HCT116 (cell line): ENCODE data around the gene SPCS2.

Source experiments
- CBX3 ChIP-seq: IDR thresholded peaks from 2 replicates; pipeline ENCODE4 v1.6.1; 2012; ENCODE audit warnings: low read depth
- CTCF ChIP-seq, 3 experiments: fragments of 200-600 bp in 1 of 3; sonication (generic) in 1 of 3; IDR thresholded peaks in 2 of 3; conservative IDR thresholded peaks in 1 of 3; 2 replicates each; pipeline ENCODE4 v1.5.1; 2012 to 2017; ENCODE audit warnings: low read depth in 2 of 3, low read length in 2 of 3, antibody characterized with exemption in 1 of 3, borderline replicate concordance in 1 of 3, control low read depth in 1 of 3, mild to moderate bottlenecking in 1 of 3, mixed read lengths in 1 of 3, mixed run types in 1 of 3, moderate library complexity in 1 of 3; ENCODE audit not compliant: insufficient read depth in 1 of 3
- EZH2 ChIP-seq: fragments of 200-600 bp; sonication (generic); IDR thresholded peaks from 2 replicates; pipeline ENCODE4 v1.6.1; 2017; ENCODE audit warnings: antibody characterized with exemption, mixed run types
- EZH2phosphoT487 ChIP-seq: fragments of 200-600 bp; IDR thresholded peaks from 2 replicates; pipeline ENCODE4 v1.6.1; 2018; ENCODE audit warnings: antibody characterized with exemption, borderline replicate concordance
- MAX ChIP-seq: IDR thresholded peaks from 2 replicates; pipeline ENCODE4 v1.6.1; 2012
- POLR2A ChIP-seq: IDR thresholded peaks from 2 replicates; pipeline ENCODE4 v1.7.0; 2011; ENCODE audit warnings: borderline replicate concordance; ENCODE audit not compliant: insufficient read depth, insufficient read length; ENCODE audit errors: extremely low read depth
- POLR2AphosphoS5 ChIP-seq: IDR thresholded peaks from 2 replicates; pipeline ENCODE4 v1.6.1; 2011; ENCODE audit warnings: mild to moderate bottlenecking, low read depth, low read length, moderate library complexity
- RAD21 ChIP-seq: IDR thresholded peaks from 2 replicates; pipeline ENCODE4 v1.6.1; 2012; ENCODE audit warnings: low read depth, mild to moderate bottlenecking
- REST ChIP-seq: IDR thresholded peaks from 2 replicates; pipeline ENCODE4 v1.6.1; 2012; ENCODE audit warnings: low read depth
- SP1 ChIP-seq: IDR thresholded peaks from 2 replicates; pipeline ENCODE4 v1.6.1; 2012; ENCODE audit warnings: low read depth
- SRF ChIP-seq: IDR thresholded peaks from 2 replicates; pipeline ENCODE4 v1.6.1; 2012; ENCODE audit warnings: low read depth
- TCF7L2 ChIP-seq: IDR thresholded peaks from 2 replicates; pipeline ENCODE4 v1.7.0; 2011; ENCODE audit warnings: borderline replicate concordance, inconsistent platforms; ENCODE audit not compliant: insufficient read depth, insufficient read length; ENCODE audit errors: extremely low read depth
- YY1 ChIP-seq: IDR thresholded peaks from 2 replicates; pipeline ENCODE4 v1.6.1; 2011; ENCODE audit warnings: low read length, low read depth, moderate library complexity, mild to moderate bottlenecking; ENCODE audit not compliant: insufficient replicate concordance; ENCODE audit errors: extremely low read depth

- TF ChIP-seq CTCF (IDR thresholded peaks at IDR 0.05 in 2 of 3, conservative IDR thresholded peaks at IDR 0.05 in 1 of 3; ENCODE audit: borderline replicate concordance in 1 of 3, insufficient read depth in 1 of 3, low read depth in 2 of 3, low read length in 2 of 3) (no peak), EZH2 (no peak), REST (no peak), POLR2AphosphoS5 (no peak), SP1 (no peak), EZH2phosphoT487 (no peak), POLR2A (no peak), RAD21 (no peak), SRF (no peak), YY1 (no peak), CBX3 (no peak), MAX (no peak), TCF7L2 (no peak)
Observed at GRCh38 chr11:74909385-74909784, 39.7 kb upstream of the SPCS2 start.
